Right kidney (tissue), 1 donor: ENCODE results near the gene CEP89.
"Not testable (repeated sequence)": the region's sequence is repeated elsewhere in the genome, so short reads cannot be mapped to it uniquely, and the experiment has no call there.

Experiments
- DNase-seq: peaks from one replicate; pipeline ENCODE4 v3.0.0-alpha.2; 2016

CEP89 gene

DNA sequence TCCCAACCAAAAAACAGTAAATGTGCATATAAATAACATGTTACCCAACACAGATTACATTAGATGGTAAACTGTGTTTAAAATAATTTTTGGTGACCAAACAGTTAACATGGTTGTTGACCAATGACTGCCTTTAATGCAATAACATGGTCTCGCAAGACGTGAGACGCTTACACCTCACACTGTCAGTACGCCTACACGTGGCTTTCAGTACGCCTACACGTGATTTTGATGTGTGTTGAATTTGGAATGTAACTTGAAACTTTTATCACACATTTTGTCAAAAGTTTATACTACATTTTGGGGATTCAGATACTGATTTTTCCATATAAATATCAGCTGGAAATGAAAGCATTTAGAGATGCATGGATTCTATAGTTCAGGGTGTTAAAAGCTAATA, 134.2 kb downstream of the CEP89 start:
- DNase-seq: no peak

DNA sequence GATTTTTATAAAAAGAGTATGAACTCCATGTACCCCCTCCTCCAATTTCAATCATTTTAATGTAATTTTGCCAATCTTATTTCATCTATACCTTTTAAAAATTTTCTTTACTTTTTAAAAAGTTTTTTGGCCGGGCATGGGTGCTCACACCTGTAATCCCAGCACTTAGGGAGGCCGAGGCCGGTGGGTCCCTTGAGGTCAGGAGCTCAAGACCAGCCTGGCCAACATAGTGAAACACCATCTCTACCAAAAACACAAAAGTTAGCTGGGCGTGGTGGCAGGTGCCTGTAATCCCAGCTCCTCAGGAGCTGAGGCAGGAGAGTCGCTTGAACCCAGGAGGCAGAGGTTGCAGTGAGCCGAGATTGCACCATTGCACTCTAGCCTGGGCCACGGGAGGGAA, 138.4 kb downstream of the CEP89 start:
- DNase-seq: not testable (repeated sequence)

DNA sequence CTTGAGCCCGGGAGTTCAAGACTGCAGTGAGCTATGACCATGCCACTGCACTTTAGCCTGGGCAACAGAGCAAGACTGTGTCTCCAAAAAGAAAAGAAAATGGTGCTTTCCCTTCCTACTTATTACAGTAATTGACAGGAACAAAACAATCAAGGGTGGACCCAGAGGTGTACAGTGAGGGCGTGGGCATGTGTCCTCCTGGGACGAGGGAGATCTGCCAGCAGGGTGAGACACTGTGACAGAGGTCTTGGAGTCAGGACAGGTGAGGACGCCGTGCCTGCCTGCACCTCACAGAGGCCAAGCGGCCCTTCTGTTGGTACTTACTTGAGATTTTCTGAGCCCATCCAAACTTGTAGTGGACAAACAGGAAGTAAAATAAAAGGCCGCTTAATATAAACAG, 138.9 kb downstream of the CEP89 start:
- DNase-seq: not testable (repeated sequence)

DNA sequence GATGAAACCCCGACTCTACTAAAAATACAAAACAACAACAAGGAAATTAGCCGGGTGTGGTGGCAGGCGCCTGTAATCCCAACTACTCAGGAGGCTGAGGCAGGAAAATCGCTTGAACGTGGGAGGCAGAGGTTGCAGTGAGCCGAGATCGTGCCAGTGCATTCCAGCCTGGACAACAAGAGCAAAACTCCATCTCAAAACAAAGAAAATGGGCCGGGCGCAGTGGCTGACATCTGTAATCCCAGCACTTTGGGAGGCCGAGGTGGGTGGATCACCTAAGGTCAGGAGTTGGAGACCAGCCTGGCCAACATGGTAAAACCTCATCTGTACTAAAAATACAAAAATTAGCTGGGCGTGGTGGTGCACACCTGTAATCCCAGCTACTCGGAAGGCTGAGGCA, 139.7 kb downstream of the CEP89 start:
- not testable (repeated sequence) for DNase-seq

DNA sequence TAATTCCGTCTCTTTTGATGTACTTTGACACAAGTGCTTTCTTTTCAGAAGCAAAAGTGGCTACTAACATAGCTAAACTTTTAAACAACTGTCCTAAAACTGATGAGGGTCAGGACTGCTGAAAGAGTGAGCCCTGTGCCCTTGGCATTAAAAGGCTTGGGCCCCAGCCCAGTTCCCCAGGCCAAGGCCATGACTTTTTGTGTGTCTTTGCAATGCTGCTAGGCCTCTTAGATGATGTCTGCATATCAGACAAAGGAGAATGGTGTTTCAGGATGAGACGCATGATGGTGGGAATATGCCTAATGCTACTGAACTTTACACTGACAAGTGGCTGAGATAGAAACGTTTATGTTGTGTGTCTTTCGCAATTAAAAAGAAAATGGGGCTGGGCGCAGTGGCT, 140.1 kb downstream of the CEP89 start:
- no peak for DNase-seq

DNA sequence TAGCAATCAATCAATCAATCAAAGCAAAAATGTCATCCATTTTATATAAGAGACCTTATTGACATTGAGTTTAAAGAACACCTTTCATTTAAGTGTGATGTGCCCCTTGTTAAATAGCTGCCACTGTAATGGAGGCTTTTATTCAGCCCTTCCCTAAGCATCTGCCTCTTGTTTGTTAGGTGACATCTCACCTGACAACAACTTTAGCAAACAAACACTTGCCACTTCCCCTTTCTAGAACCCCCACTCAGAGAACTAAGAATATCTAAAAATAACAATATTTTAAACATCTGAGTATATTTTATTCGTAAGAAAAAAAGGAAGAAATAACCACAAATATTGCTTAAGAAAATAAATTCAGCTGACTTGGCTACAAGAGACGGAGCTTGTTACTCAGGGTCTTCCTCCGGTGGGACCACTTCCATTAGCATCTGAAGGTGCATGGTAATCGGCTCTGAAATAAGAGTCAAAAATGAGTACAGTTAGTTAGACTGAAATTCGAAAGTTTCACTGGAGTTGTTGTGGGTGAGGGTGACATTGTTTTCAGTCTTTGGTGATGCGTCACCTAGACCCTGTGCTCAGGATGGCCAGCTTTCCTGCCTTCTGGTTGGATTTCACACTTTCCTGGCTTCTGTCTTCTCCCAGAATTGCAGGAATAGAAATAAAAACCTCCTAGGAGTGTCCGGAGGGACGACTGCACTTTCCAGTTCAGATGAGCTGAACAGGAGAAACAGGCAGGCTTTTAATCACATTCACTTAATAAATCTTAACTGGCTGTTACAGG, 141.3 kb downstream of the CEP89 start:
- DNase-seq: no peak

DNA sequence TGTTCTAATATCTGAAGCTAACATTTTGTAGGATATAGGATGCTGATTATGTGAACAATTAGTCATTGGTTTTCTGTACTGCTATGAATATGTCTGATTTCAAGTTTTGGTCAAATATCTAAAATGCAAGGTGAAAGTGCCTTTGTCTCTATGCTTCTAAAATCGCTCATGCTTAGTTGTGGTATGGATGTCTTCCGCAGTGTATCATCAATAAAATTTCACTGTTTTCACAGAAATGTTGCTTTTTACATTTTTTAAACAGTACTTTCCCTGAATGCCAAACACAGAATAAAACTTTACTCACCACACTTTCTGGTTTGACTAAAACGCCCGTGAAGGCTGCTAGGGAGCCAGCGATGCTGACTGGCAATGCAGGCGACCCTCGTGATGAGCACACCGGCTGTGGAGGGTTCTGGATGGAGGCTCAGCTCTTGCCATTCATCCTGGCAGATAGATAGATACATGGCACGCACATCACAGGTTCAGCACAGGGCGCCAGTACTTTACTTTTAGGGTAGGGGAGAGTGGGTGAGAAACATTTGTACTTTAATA, 142.3 kb downstream of the CEP89 start:
- no peak for DNase-seq

DNA sequence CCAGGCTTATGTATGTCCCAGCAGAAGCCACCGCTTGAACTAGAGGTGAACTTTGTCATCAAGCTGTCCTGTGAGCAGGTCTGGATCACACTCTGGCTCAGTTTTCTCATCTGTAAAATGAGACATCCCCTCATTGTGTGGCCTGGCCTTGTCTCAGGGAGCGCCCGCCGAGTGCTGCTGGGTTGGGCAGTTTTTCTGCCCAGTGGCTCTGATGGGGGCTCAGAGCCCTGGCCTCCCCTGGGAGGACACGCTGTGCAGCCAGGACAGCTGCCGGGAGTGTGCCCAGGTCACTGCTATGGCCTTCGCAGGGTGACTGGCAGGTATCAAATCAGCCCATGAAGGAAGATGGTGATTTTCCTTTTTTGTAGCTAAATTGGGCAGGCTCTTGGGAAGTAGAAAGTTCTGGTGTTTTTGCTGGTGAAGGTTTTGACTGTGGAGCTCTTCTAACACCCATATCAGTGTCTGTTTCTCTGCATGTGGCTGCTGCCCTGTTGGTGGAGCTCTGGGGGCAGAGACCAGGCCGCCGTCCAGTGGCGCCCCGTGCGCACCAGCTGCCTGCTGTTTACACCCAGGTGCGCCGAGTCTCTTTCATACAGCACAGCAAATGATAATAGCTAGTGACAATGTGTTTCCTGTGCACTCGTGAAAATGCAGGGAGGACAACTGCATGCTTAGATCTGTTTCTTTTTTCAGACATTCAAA, 143.0 kb downstream of the CEP89 start:
- DNase-seq: no peak

DNA sequence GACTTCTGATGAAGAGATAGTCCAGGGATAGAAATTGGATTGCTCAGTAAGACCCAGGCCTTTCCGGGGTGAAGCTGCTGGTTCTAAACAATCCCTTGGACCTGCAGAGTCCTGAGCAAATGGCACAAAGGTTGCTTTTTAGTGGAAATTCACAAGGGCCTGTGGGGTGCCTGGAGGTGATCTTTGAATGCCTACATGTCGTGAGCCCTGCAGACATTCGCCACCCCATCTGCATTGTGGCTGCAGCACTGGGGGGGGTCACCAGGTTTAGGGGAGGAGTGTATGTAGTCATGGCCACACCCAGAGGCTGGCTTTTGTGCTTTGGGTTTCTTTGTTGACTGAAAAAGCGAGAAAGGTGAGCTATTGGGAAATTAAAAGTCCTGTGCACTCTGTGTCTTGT, 143.6 kb downstream of the CEP89 start:
- DNase-seq: no peak
